Measurements from ENCODE around the gene GCN1.
"Not testable (repeated sequence)": the region's sequence is repeated elsewhere in the genome, so short reads cannot be mapped to it uniquely, and the experiment has no call there.

The GCN1 gene

GRCh38 chr12:120211243-120211903 lies 16.9 kb upstream of the GCN1 start:
- Mint-ChIP-seq H3K4me1 (no peaks in the 10 kb centered on the region), H3K27me3 (peaks cover 12% of the 10 kb centered on the region), H3K36me3 (peaks cover 26% of the 10 kb centered on the region), H3K27ac (no peak overlapping the region), H3K9me3 (no peaks in the 10 kb centered on the region), H3K4me3 (no peak overlapping the region)
- ATAC-seq = no peak

- ATAC-seq = no peak
- Mint-ChIP-seq H3K9me3 (no peaks in the 10 kb centered on the region), H3K27ac (no peak overlapping the region), H3K27me3 (no peaks in the 10 kb centered on the region), H3K4me1 (no peaks in the 10 kb centered on the region), H3K4me3 (no peak overlapping the region), H3K36me3 (peaks cover 26% of the 10 kb centered on the region)
These were observed 15.3 kb upstream of the GCN1 start for GRCh38 chr12:120209851-120210250.

GRCh38 chr12:120207227-120207626 lies 12.7 kb upstream of the GCN1 start:
- H3K36me3 Mint-ChIP-seq = peaks cover 26% of the 10 kb centered on the region
- no peaks in the 10 kb centered on the region for H3K9me3 Mint-ChIP-seq
- H3K4me3 Mint-ChIP-seq = no peak overlapping the region
- no peak overlapping the region for H3K27ac Mint-ChIP-seq
- peaks cover 3% of the 10 kb centered on the region for H3K4me1 Mint-ChIP-seq
- no peak for ATAC-seq
- no peaks in the 10 kb centered on the region for H3K27me3 Mint-ChIP-seq

DNA sequence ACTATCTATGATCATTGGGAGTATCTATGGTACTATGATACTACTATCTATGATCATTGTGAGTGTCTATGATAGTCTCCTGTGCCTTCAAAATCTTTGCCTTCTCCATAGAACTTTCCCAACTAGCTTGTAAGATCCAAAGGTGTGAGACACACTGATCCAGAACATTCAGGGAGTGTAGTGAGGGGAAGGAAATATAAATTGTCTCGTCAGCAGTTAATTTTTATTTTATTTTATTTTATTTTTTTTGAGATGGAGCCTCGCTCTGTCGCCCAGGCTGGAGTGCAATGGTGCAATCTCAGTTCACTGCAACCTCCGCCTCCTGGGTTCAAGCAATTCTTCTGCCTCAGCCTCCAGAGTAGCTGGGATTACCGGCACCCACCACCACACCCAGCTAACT lies 12.3 kb upstream of the GCN1 start:
- H3K27ac Mint-ChIP-seq, H3K4me3 Mint-ChIP-seq, H3K4me1 Mint-ChIP-seq, H3K9me3 Mint-ChIP-seq, ATAC-seq, H3K27me3 Mint-ChIP-seq: not testable (repeated sequence)
- peaks cover 21% of the 10 kb centered on the region for H3K36me3 Mint-ChIP-seq

DNA sequence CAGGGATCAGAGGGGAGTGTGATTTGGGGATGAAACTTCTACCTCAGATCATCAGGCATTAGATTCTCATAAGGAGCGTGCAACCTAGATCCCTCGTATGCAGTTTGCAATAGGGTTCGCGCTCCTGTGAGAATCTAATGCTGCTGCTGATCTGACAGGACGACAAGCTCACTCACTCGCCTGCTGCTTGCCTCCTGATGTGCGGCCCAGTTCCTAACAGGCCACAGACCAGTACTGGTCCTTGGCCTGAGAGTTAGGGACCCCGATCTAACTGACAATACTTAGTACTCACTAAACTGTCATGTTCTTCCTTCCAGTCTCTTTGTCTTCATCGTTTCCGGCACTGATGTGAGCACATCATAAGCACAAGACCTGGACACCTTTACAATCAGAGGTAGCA lies 11.7 kb upstream of the GCN1 start:
- Mint-ChIP-seq H3K36me3 (peaks cover 16% of the 10 kb centered on the region), H3K9me3 (no peaks in the 10 kb centered on the region), H3K27me3 (no peaks in the 10 kb centered on the region), H3K27ac (no peak overlapping the region), H3K4me3 (no peak overlapping the region), H3K4me1 (peaks cover 6% of the 10 kb centered on the region)
- no peak for ATAC-seq

DNA sequence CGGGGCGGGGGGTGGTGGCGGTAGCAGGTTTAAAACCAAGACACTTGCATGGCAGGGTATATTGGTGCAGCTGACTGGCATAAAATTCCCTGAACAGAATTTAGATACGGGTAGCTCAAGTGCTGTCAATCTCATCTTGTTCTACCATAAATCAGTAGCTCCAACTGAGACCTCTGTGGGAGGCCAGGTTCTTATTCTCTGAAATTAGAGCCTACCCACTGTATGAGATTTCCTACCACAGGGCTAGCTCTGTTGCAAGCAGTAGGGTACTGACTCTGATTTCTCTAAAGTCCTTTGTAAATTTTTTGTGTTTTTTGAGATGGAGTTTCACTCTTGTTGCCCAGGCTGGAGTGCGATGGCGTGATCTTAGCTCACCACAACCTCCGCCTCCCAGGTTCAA lies 9.7 kb upstream of the GCN1 start:
- H3K27ac Mint-ChIP-seq = no peak overlapping the region
- H3K27me3 Mint-ChIP-seq = no peaks in the 10 kb centered on the region
- ATAC-seq = no peak
- H3K4me1 Mint-ChIP-seq = peaks cover 17% of the 10 kb centered on the region
- H3K9me3 Mint-ChIP-seq = no peaks in the 10 kb centered on the region
- peaks cover 20% of the 10 kb centered on the region for H3K36me3 Mint-ChIP-seq
- H3K4me3 Mint-ChIP-seq = no peak overlapping the region

DNA sequence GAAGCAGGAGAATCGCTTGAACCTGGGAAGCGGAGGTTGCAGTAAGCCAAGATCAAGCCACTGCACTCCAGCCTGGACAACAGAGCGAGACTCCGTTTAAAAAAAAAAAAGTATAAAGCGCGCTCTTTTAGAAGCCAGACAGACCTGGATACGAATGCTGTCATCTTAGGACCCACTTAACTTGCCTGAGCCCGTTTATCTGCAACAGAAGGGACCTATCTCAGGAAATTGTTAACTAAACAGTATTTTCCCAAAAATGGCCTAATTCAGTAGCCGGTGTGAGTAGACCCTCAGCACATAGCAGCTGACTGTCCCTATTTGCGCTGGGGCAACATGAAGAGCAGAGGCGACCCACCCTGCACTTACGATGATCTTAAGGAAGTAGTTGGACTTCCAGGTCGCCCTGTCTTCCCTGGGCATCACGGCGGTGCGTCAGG lies 5.9 kb upstream of the GCN1 start:
- ATAC-seq = no peak
- H3K36me3 Mint-ChIP-seq = peaks cover 32% of the 10 kb centered on the region
- H3K9me3 Mint-ChIP-seq = no peaks in the 10 kb centered on the region
- H3K27ac Mint-ChIP-seq = peak overlapping the region; percentile 99
- peak overlapping the region; percentile 93 for H3K4me3 Mint-ChIP-seq
- H3K27me3 Mint-ChIP-seq = no peaks in the 10 kb centered on the region
- H3K4me1 Mint-ChIP-seq = peaks cover 36% of the 10 kb centered on the region

DNA sequence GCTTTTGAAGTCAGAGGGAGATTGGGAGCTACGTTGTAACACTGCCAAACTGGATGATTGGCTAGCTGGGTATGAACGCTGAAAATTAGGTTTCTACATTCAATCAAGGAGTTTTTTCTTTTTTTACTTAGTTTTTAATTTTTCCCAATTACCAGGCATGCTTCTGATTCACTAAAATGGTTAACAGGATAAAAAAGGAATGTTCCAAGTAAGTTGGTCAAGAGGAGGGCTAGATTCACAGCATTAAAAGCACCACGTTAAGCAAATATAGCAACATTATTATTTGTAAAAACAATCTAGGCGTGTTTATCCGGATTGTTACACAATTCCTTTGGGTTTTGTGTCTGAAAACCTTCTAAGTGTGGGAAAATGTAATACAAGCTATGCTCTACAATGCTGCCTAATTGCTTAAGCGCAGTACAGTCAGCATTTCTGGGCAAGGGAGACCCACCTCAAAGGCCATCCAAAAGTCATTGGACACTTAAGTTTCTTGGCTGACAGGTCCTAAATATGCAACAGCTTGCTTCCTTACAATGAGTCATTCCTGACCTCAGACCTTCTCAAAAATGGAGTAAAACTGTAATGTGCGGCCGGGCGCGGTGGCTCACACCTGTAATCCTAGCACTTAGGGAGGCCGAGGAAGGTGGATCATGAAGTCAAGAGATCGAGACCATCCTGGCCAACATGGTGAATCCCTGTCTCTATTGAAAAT lies 5.2 kb upstream of the GCN1 start:
- H3K27ac Mint-ChIP-seq = peak overlapping the region; percentile 99
- no peaks in the 10 kb centered on the region for H3K27me3 Mint-ChIP-seq
- ATAC-seq = no peak
- H3K4me3 Mint-ChIP-seq = peak overlapping the region; percentile 93
- peaks cover 42% of the 10 kb centered on the region for H3K4me1 Mint-ChIP-seq
- H3K36me3 Mint-ChIP-seq = peaks cover 32% of the 10 kb centered on the region
- no peaks in the 10 kb centered on the region for H3K9me3 Mint-ChIP-seq

GRCh38 chr12:120199025-120199424 lies 4.5 kb upstream of the GCN1 start:
- no peaks in the 10 kb centered on the region for H3K9me3 Mint-ChIP-seq
- peaks cover 42% of the 10 kb centered on the region for H3K4me1 Mint-ChIP-seq
- H3K4me3 Mint-ChIP-seq = peak overlapping the region; percentile 93
- peaks cover 32% of the 10 kb centered on the region for H3K36me3 Mint-ChIP-seq
- ATAC-seq = no peak
- H3K27me3 Mint-ChIP-seq = no peaks in the 10 kb centered on the region
- H3K27ac Mint-ChIP-seq = peak overlapping the region; percentile 99

- Mint-ChIP-seq H3K27ac (peak overlapping the region; percentile 49), H3K4me1 (peaks cover 48% of the 10 kb centered on the region), H3K36me3 (peaks cover 32% of the 10 kb centered on the region), H3K27me3 (no peaks in the 10 kb centered on the region), H3K4me3 (no peak overlapping the region), H3K9me3 (no peaks in the 10 kb centered on the region)
- ATAC-seq = no peak
These were observed 3.0 kb upstream of the GCN1 start for GRCh38 chr12:120197542-120197887.

GRCh38 chr12:120196817-120197541 lies 2.5 kb upstream of the GCN1 start:
- Mint-ChIP-seq H3K36me3 (peaks cover 32% of the 10 kb centered on the region), H3K4me3 (peak overlapping the region; percentile 34), H3K4me1 (peaks cover 47% of the 10 kb centered on the region), H3K27ac (peak overlapping the region; percentile 49)
- not testable (repeated sequence) for H3K9me3 Mint-ChIP-seq, H3K27me3 Mint-ChIP-seq, ATAC-seq

DNA sequence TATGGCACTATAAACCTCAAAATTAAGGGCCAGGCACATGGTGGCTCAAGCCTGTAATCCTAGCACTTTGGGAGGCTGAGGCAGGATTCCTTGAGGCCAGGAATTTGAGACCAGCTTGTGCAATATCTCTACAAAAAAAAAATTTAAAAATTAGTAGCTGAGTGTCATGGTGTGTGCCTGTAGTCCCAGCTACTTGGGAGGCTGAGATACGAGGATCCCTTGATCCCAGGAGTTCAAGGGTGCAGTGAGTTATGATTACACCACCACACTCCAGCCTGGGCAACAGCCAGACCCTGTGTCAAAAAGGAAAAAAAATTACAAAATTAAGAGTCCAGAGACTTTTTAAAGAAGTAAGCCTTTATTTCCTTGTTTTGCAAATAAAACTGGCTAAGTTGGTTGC lies 1.8 kb upstream of the GCN1 start:
- H3K27ac Mint-ChIP-seq = no peak overlapping the region
- H3K4me1 Mint-ChIP-seq = peaks cover 51% of the 10 kb centered on the region
- H3K9me3 Mint-ChIP-seq = no peaks in the 10 kb centered on the region
- ATAC-seq = no peak
- no peaks in the 10 kb centered on the region for H3K27me3 Mint-ChIP-seq
- peaks cover 32% of the 10 kb centered on the region for H3K36me3 Mint-ChIP-seq
- no peak overlapping the region for H3K4me3 Mint-ChIP-seq

GRCh38 chr12:120194226-120194533 lies 335 bp downstream of the GCN1 start:
- peak overlapping the region; percentile 90 for H3K27ac Mint-ChIP-seq
- ATAC-seq = peak; percentile 69
- peaks cover 41% of the 10 kb centered on the region for H3K4me1 Mint-ChIP-seq

GRCh38 chr12:120193286-120193685 lies 1.2 kb downstream of the GCN1 start:
- not testable (repeated sequence) for H3K4me3 Mint-ChIP-seq, H3K9me3 Mint-ChIP-seq, H3K27me3 Mint-ChIP-seq, ATAC-seq
- Mint-ChIP-seq H3K4me1 (peaks cover 32% of the 10 kb centered on the region), H3K36me3 (peaks cover 13% of the 10 kb centered on the region), H3K27ac (peak overlapping the region; percentile 90)

More at GRCh38 chr12:120194226-120194533, 335 bp downstream of the GCN1 start:
- Mint-ChIP-seq H3K27me3 (no peaks in the 10 kb centered on the region), H3K9me3 (no peaks in the 10 kb centered on the region), H3K4me3 (peak overlapping the region; percentile 80), H3K36me3 (peaks cover 22% of the 10 kb centered on the region)

GRCh38 chr12:120190985-120191480 lies 3.5 kb downstream of the GCN1 start:
- Mint-ChIP-seq H3K4me3 (no peak overlapping the region), H3K27me3 (no peaks in the 10 kb centered on the region), H3K9me3 (no peaks in the 10 kb centered on the region), H3K36me3 (peaks cover 10% of the 10 kb centered on the region), H3K4me1 (peaks cover 22% of the 10 kb centered on the region), H3K27ac (no peak overlapping the region)
- no peak for ATAC-seq

All from stimulated activated memory B cell treated with anti-CD40 and anti-IgM and Interleukin-4, amounts not matched to agents 10 μg/mL and 1 μg/mL and 100 μg/mL, for 72 hours (primary cell).